ENCODE results near the gene SPATA9. TPM values are rescaled to one million over a fixed set of nuclear protein-coding genes. Genes with fewer than 3 reads are reported as not detected.

SPATA9 gene
- not detected in 2 replicates for total RNA-seq (2021)
- long read RNA-seq = 0 reads

GRCh38 chr5:95682891-95683290, at the start of gene SPATA9:
Gene SPATA9, minus strand, starts transcription at chr5:95682991. Its CDS starts 137 bp downstream, at chr5:95682854.
- Histone ChIP-seq H2AK5ac (ENCODE audit: insufficient read length, low read length) (no peak within 1 kb of the TSS), H2BK15ac (ENCODE audit: low read depth, low read length) (no peak within 1 kb of the TSS), H3K4me1 (ENCODE audit: insufficient read depth, low read length) (no peaks in the 10 kb centered on the region), H3K27me3 (ENCODE audit: insufficient read depth, low read length) (no peaks in the 10 kb centered on the region), H3K14ac (ENCODE audit: insufficient read depth, low read length) (no peak within 1 kb of the TSS), H2BK20ac (ENCODE audit: low read depth, low read length, poor library complexity, severe bottlenecking) (no peak within 1 kb of the TSS), H3K79me1 (ENCODE audit: insufficient read depth, low read depth, low read length, poor library complexity, severe bottlenecking) (no peaks in the 10 kb centered on the region), H4K91ac (ENCODE audit: insufficient read length, low read depth, low read length) (no peak within 1 kb of the TSS), H3K4ac (ENCODE audit: low read depth, low read length) (no peak within 1 kb of the TSS), H3K9ac (ENCODE audit: extremely low read depth, insufficient read length, low read length) (no peak within 1 kb of the TSS), H3T11ph (ENCODE audit: low read length) (no peak within 1 kb of the TSS), H3K56ac (ENCODE audit: insufficient read length, low read depth, low read length) (no peak within 1 kb of the TSS), H3K27ac (ENCODE audit: insufficient read length, low read depth, low read length) (no peak within 1 kb of the TSS), H3K23ac (ENCODE audit: insufficient read length, low read depth, low read length) (no peak within 1 kb of the TSS), H2BK120ac (ENCODE audit: low read depth, low read length, poor library complexity, severe bottlenecking) (no peak within 1 kb of the TSS), H2BK5ac (ENCODE audit: insufficient read length, low read length) (no peak within 1 kb of the TSS), H3K9me3 (ENCODE audit: control insufficient read depth, low read depth, low read length) (no peaks in the 10 kb centered on the region), H4K20me1 (ENCODE audit: control insufficient read depth, insufficient read depth, insufficient read length) (no peaks in the 10 kb centered on the region), H4K8ac (replicated peaks; ENCODE audit: insufficient read length, low read depth, low read length) (no peak within 1 kb of the TSS), H3K79me2 (ENCODE audit: insufficient read depth, low read length) (no peaks in the 10 kb centered on the region), H2BK12ac (ENCODE audit: insufficient read length, low read depth, low read length) (no peak within 1 kb of the TSS), H2AFZ (ENCODE audit: low read length) (no peak within 1 kb of the TSS), H3K4me2 (ENCODE audit: insufficient read depth, insufficient read length, low read length) (no peak within 1 kb of the TSS), H4K5ac (ENCODE audit: insufficient read length, low read depth, low read length) (no peak within 1 kb of the TSS), H3K18ac (ENCODE audit: insufficient read length, low read depth, low read length) (no peak within 1 kb of the TSS), H3K23me2 (ENCODE audit: insufficient read length, low read depth, low read length, poor library complexity, severe bottlenecking) (no peaks in the 10 kb centered on the region)
- H3K4me1 Mint-ChIP-seq = peaks cover 17 to 19% of the 10 kb centered on the region in 2 experiments
- H3K36me3 Mint-ChIP-seq (ENCODE audit: insufficient read depth in 1 of 3, low read depth in 3 of 3) = no peaks in the 10 kb centered on the region; a peak in 1 of 7 replicates
- WGBS (ENCODE audit: extremely low coverage, insufficient read length, low lambda C conversion rate) = no CpG with 5 or more reads among the region's 1 CpG
- no peak within 1 kb of the TSS for H3K4me3 Mint-ChIP-seq
- H3K27me3 Mint-ChIP-seq (ENCODE audit: low read depth) = no peaks in the 10 kb centered on the region; the same call in 1 of the 2 replicates
- no peaks in the 10 kb centered on the region for H3K9me3 Mint-ChIP-seq
- H3K27ac Mint-ChIP-seq = no peak within 1 kb of the TSS; a peak in 1 of 7 replicates
- TF ChIP-seq, protein P1, sequence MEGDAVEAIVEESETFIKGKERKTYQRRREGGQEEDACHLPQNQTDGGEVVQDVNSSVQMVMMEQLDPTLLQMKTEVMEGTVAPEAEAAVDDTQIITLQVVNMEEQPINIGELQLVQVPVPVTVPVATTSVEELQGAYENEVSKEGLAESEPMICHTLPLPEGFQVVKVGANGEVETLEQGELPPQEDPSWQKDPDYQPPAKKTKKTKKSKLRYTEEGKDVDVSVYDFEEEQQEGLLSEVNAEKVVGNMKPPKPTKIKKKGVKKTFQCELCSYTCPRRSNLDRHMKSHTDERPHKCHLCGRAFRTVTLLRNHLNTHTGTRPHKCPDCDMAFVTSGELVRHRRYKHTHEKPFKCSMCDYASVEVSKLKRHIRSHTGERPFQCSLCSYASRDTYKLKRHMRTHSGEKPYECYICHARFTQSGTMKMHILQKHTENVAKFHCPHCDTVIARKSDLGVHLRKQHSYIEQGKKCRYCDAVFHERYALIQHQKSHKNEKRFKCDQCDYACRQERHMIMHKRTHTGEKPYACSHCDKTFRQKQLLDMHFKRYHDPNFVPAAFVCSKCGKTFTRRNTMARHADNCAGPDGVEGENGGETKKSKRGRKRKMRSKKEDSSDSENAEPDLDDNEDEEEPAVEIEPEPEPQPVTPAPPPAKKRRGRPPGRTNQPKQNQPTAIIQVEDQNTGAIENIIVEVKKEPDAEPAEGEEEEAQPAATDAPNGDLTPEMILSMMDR (conservative IDR thresholded peaks at IDR 0.05) = no peak
- no peak for DNase-seq

Data from H9 (cell line).